Measurements from ENCODE around the gene FAM20A.
"Not testable (repeated sequence)": the region's sequence is repeated elsewhere in the genome, so short reads cannot be mapped to it uniquely, and the experiment has no call there.

FAM20A gene

GRCh38 chr17:68507576-68507975, 93.6 kb downstream of the FAM20A start:
- DNase-seq (ENCODE audit: insufficient read length, low spot score) (no peak), FAIRE-seq (no peak)

- DNase-seq (ENCODE audit: insufficient read length, low spot score) (no peak), FAIRE-seq (no peak)
These were observed 95.2 kb downstream of the FAM20A start for GRCh38 chr17:68505951-68506350.

- no peak for FAIRE-seq
- DNase-seq (ENCODE audit: insufficient read length, low spot score): no peak
These were observed 100.1 kb downstream of the FAM20A start for GRCh38 chr17:68501074-68501473.

DNA sequence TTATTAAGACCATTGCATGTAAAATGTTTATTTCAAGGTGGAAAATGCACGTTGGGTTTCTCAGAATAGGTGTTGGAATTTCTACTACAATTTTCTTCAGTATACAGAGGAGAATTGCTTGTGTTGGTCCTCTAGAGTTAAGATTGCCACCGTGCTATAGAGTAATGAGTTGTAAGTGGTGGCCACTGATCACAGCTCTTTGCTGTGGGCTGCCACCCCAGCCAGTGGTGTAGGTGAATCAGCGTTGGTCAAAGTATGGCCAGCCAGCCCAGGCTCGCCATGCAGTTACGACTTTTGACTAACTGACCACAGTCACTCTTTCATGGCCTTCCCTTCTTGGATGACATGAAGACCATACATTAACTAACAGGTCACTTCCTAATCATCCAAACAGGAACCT, 101.6 kb downstream of the FAM20A start:
- DNase-seq (ENCODE audit: insufficient read length, low spot score): no peak
- no peak for FAIRE-seq

- FAIRE-seq: no peak
- DNase-seq (ENCODE audit: insufficient read length, low spot score): no peak
These were observed 102.5 kb downstream of the FAM20A start for GRCh38 chr17:68498479-68499326.

GRCh38 chr17:68497885-68498319, 103.3 kb downstream of the FAM20A start:
- no peak for FAIRE-seq
- DNase-seq (ENCODE audit: insufficient read length, low spot score): no peak

DNA sequence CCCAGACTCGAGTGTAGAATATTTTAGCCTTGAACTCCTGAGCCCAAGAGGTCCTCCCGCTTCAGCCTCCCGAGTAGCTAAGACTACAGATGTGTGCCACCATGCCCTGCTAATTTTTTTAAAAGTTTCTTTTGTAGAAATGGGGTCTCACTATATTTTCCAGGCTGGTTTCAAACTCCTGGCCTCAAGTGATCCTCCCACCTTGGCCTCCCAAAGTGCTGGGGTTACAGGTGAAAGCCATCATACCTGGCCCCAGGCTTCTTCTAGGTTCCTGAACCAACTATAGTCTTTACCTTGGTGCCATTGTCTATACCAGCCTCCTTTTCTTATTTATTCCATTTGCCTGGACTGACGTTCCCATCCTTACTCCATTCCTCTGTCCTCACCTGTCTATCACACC, 106.1 kb downstream of the FAM20A start:
- FAIRE-seq (no peak), DNase-seq (ENCODE audit: insufficient read length, low spot score) (no peak)

DNA sequence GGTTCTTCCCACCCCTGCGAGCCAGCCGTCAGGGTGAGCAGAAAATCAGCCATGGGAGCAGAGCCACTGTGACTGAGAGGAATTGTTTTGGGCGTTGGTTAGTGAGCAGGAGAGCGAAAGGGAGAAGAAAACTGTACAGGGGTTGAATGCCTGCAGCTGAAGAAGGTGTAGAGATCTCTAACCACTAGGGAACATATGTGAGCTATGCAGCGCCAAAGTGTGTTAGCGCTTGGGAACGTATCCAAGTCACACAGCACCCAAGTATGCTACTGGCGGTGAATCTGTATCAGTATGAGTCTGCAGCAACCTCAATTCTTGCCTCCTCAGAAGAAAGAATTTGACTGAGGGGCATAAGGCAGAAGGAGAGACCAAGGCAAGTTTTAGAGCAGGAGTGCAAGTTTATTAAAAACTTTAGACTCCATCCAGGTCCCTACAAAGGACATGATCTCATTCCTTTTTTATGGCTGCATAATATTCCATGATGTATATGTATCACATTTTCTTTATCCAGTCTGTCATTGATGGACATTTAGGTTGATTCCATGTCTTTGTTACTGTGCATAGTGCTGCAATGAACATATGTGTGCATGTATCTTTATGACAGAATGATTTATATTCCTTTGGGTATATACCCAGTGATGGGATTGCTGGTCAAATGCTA, 108.6 kb downstream of the FAM20A start:
- FAIRE-seq; DNase-seq (ENCODE audit: insufficient read length, low spot score): not testable (repeated sequence)

GRCh38 chr17:68491381-68492231, 109.6 kb downstream of the FAM20A start:
- DNase-seq (ENCODE audit: insufficient read length, low spot score) (no peak), FAIRE-seq (no peak)

- DNase-seq (ENCODE audit: insufficient read length, low spot score) (no peak), FAIRE-seq (no peak)
These were observed 111.2 kb downstream of the FAM20A start for GRCh38 chr17:68489919-68490318.

Measured in HTR-8/SVneo (cell line).